ENCODE results near the gene TMSB4X.
"Not testable (repeated sequence)": the region's sequence is repeated elsewhere in the genome, so short reads cannot be mapped to it uniquely, and the experiment has no call there.

Gene TMSB4X

DNA sequence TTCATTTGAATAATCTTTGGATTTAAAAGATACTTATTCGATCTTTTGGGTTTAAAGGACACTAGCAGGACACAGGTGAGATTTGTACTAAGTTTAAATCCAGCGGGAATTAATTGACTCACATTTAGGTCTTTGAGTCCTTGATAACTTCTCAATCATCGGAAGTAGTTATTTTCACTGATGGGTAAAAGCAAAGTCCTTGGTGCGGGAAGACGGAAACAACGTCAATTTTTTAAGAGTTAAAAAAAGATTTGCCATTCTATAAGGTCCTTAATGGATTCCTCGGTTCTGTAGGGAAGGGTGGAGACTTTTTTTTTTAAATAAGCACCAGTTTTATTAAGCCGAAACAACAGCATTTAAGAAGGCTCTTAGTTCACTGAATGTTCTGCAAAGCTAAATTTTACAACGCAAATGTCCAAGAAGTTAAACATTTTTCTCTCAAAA, 2.9 kb downstream of the TMSB4X start:
- H3K4me1 Mint-ChIP-seq (ENCODE audit: low read depth): peaks cover 61% of the 10 kb centered on the region
- no peaks in the 10 kb centered on the region for H3K9me3 Mint-ChIP-seq
- H3K27ac Mint-ChIP-seq: peak overlapping the region; percentile 95
- H3K36me3 Mint-ChIP-seq (ENCODE audit: low read depth): peaks cover 38% of the 10 kb centered on the region
- no peaks in the 10 kb centered on the region for H3K27me3 Mint-ChIP-seq
- peak overlapping the region; percentile 94 for H3K4me3 Mint-ChIP-seq

DNA sequence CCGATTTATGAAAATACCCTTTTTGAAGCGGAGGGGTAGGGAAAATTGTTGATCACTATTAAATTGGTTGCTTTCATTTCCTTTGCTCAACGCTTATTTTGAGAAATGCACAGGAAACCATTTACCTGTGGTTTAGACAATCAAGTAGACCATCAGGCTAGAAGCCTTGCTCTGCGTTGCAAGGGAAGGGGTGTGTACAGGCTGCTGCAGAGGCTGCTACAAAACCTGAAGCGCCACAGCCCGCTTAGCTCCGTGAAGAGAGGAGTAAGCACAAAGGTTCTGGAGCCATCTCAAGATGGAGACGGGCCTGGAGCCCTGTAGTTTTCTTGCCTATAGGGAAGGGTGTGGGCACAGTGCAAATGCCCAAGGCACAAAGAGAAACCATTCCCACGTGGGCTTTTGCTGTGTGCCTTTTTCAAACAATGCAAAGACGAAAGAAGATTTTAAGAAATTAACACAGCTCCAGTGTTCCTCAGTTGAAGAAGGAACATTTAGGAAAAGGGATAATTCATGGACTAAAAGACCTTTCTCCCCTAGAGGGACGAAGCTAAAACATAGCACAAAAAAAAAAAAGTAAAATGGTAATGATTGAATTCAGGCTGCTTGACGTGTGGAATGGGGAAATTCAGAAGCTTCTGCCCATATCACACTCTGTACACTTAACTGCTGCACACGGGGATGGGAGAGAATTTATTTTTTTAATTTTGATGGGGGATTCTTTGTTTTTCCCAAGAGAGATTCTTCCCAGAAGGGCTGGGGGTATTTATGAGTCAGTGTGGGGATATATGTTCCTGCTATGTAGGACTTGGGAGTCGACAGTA, 3.5 kb downstream of the TMSB4X start:
- no peaks in the 10 kb centered on the region for H3K9me3 Mint-ChIP-seq
- peaks cover 38% of the 10 kb centered on the region for H3K36me3 Mint-ChIP-seq (ENCODE audit: low read depth)
- H3K27ac Mint-ChIP-seq: peak overlapping the region; percentile 95
- H3K27me3 Mint-ChIP-seq: no peaks in the 10 kb centered on the region
- peaks cover 61% of the 10 kb centered on the region for H3K4me1 Mint-ChIP-seq (ENCODE audit: low read depth)
- H3K4me3 Mint-ChIP-seq: peak overlapping the region; percentile 94

DNA sequence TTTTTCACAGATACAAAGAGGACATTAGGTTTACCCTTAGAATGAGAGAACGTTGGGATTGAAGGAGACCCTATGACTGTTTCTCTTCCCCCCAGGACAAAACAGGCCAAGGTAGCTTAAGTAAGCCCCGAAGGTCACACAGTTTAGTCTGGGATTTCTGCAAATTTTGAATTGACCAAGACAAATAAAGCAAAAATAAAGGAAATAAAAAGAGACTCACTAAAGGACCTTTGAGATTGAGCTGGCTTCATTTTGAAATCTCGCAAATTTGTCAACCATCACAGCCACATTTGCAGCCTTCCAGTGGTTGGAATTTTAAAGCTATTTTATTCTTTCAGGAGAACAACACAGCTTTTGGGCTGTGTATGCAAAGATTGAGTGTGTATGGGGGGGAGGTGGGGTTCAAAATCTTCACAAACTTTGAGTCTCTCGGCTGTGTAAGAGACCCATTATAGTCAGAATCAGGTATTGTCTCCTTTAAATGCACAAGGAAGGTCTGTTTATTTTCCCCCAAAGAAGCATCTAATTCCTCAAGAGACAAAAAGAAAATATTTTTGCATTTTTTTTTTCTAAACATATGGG, 4.2 kb downstream of the TMSB4X start:
- peaks cover 64% of the 10 kb centered on the region for H3K4me1 Mint-ChIP-seq (ENCODE audit: low read depth)
- peak overlapping the region; percentile 95 for H3K27ac Mint-ChIP-seq
- H3K4me3 Mint-ChIP-seq: peak overlapping the region; percentile 94
- no peaks in the 10 kb centered on the region for H3K27me3 Mint-ChIP-seq
- H3K9me3 Mint-ChIP-seq: no peaks in the 10 kb centered on the region
- peaks cover 38% of the 10 kb centered on the region for H3K36me3 Mint-ChIP-seq (ENCODE audit: low read depth)

DNA sequence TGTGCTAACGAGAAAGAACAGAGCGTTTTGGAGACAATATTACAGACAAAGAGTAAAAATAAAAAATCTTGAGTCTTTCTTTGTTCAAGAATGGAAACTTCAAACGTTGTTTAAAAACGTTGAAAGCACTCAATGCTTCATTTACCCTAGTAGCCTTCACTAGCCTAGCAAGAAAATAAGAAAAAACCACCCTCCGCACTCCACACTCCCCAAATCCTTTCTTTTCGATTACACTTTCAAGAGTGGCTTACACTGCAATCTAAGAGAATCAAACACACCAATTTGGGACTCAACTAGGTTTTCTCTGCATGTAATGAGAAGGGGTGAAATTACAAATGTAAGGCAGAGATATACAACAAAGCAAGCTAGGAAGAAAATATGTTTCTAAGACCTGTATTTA, 4.7 kb downstream of the TMSB4X start:
- Mint-ChIP-seq H3K36me3 (ENCODE audit: low read depth) (peaks cover 36% of the 10 kb centered on the region), H3K27ac (peak overlapping the region; percentile 95), H3K27me3 (no peaks in the 10 kb centered on the region), H3K9me3 (no peaks in the 10 kb centered on the region), H3K4me3 (peak overlapping the region; percentile 94), H3K4me1 (ENCODE audit: low read depth) (peaks cover 69% of the 10 kb centered on the region)

DNA sequence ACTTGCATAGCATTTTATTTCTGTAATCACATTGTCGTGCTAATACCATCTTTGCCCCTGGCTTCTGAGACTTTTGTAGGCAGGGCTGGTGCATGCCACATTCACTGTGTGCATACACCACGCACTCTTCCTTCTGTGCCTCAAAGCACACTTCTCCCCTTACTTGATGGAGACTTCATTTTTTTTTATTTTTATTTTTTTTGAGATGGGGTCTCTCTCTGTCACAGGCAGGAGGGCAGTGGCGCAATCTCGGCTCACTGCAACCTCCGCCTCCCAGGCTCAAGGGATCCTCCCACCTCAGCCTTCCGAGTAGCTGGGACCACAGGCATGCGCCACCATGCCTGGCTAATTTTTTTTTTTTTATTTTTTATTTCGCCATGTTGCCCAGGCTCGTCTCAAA, 5.1 kb downstream of the TMSB4X start:
- Mint-ChIP-seq H3K36me3 (ENCODE audit: low read depth) (peaks cover 32% of the 10 kb centered on the region), H3K27ac (peak overlapping the region; percentile 95), H3K4me3 (peak overlapping the region; percentile 94), H3K4me1 (ENCODE audit: low read depth) (peaks cover 73% of the 10 kb centered on the region)
- H3K27me3 Mint-ChIP-seq, H3K9me3 Mint-ChIP-seq: not testable (repeated sequence)

DNA sequence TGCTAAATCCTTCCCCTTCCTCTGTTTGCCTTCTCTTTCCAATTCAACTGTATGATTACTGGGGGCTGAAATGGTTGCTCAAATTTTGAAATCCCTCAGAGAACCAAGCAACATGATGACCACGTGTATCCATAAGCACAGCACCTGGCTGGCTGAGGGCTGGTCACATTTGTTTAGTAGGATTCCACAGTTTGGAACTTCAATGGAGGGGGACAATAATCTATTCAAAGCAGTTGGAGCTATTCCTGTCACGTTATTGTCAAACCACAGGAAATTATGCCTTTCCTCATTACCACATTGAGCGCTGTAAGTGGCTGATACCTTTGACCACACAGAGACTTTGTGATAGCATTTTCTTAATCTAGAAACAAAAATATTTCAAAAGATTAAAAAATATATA, 7.0 kb downstream of the TMSB4X start:
- peaks cover 14% of the 10 kb centered on the region for H3K36me3 Mint-ChIP-seq (ENCODE audit: low read depth)
- peak overlapping the region; percentile 84 for H3K27ac Mint-ChIP-seq
- no peaks in the 10 kb centered on the region for H3K9me3 Mint-ChIP-seq
- peak overlapping the region; percentile 35 for H3K4me3 Mint-ChIP-seq
- peaks cover 91% of the 10 kb centered on the region for H3K4me1 Mint-ChIP-seq (ENCODE audit: low read depth)
- no peaks in the 10 kb centered on the region for H3K27me3 Mint-ChIP-seq

DNA sequence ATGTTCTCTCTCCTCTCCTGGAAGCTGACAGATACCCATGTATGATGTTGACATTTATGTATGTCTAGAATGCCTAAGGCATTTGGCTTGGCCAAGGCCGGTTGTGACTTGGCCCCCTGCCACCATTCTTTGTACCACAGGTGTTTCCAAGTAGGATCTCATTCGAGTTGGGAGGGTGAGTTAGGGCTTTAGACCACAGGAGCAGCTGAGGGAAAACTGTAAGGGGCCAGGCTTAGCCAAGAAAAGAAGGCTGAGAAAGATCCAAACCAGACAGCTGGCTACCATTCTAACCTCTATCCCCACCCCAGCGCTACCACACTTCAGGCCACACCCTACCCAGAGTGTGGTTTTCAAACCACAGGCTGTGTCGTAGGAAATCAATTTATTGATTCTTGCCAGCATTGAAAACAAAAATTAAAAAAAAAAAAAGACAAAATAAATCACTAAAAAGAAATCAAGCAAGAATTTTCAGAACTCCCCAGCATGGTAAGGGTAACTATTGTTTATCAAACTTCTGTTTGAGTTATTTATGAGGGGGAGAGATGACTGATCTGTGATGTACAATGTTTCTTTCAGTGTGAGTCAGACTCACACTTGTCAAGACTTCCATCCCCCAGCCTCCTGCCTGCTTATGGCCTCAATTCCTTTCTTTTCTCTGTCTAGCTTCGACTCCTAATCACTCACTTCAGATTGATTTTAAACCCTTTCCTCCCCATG, 9.9 kb downstream of the TMSB4X start:
- Mint-ChIP-seq H3K9me3 (no peaks in the 10 kb centered on the region), H3K36me3 (ENCODE audit: low read depth) (no peaks in the 10 kb centered on the region), H3K4me3 (peak overlapping the region; percentile 61), H3K27ac (peak overlapping the region; percentile 98), H3K27me3 (no peaks in the 10 kb centered on the region), H3K4me1 (ENCODE audit: low read depth) (peaks cover 85% of the 10 kb centered on the region)

DNA sequence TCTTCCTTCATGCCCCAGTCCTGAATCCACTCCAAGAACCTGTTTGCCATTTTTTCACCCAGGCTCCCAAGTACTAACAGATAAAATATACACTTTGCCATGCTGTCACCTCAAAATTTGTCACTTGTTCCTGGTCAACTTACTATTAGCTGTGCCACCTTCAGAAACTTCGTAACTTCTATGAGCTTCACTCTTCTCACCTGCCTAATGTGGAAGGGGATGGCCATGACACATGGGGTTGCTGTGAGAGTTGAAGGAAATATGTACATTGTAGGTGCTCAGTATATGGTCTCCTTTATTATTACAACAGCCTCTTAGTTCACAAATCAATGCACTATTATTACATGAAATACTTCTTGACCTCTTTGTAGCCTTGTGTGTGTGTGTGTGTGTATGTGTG, 10.4 kb downstream of the TMSB4X start:
- Mint-ChIP-seq H3K4me3 (peak overlapping the region; percentile 61), H3K9me3 (no peaks in the 10 kb centered on the region), H3K36me3 (ENCODE audit: low read depth) (no peaks in the 10 kb centered on the region), H3K27ac (peak overlapping the region; percentile 98), H3K27me3 (no peaks in the 10 kb centered on the region), H3K4me1 (ENCODE audit: low read depth) (peaks cover 84% of the 10 kb centered on the region)

DNA sequence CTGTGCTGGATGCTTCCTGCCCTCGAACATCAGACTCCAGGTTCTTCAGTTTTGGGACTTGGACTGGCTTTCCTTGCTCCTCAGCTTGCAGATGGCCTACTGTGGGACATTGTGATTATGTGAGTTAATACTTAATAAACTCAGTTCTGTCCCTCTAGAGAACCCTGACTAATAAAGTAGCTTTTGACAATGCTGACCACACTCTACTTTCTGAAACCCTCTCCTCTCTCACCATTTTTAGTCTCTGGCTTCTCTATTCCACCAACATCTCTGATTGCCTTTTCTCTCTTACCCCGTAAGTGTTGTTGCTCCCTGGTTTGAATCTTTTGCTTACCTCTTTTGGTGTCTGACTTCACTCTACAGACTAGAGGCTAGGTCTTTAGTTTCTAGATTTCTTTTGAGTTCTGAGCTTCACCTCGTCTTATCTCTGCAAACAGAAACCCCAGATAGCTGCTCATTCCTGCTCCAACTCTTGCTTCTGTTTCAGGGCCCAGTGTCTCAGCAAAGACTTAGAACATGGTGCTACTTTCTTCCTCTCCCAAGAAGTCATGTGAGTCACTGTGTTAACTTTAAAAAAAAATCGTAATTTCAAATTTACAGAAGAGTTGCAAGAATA, 11.4 kb downstream of the TMSB4X start:
- no peaks in the 10 kb centered on the region for H3K9me3 Mint-ChIP-seq
- H3K27me3 Mint-ChIP-seq: no peaks in the 10 kb centered on the region
- H3K4me3 Mint-ChIP-seq: peak overlapping the region; percentile 66
- no peaks in the 10 kb centered on the region for H3K36me3 Mint-ChIP-seq (ENCODE audit: low read depth)
- H3K27ac Mint-ChIP-seq: peak overlapping the region; percentile 98
- H3K4me1 Mint-ChIP-seq (ENCODE audit: low read depth): peaks cover 84% of the 10 kb centered on the region

DNA sequence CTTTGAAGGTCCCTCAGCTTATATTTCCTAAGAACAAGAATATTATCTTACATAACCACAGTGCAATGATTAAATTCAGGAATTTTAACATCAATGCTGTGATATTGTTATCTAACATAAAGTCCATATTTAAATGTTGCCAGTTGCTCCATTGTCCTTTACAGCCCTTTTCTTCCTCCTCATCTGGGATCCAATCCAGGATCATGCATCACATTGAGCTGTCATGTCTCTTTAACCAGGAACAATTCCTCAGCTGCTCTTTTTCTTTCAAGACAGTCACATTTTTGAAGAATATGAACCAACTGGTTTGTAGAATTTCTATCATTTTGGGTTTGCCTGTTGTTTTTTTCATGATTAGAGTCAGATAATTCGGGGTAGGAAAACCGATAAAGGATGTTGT, 12.0 kb downstream of the TMSB4X start:
- Mint-ChIP-seq H3K9me3 (no peaks in the 10 kb centered on the region), H3K27me3 (no peaks in the 10 kb centered on the region), H3K4me1 (ENCODE audit: low read depth) (peaks cover 84% of the 10 kb centered on the region), H3K36me3 (ENCODE audit: low read depth) (no peaks in the 10 kb centered on the region), H3K4me3 (peak overlapping the region; percentile 66), H3K27ac (peak overlapping the region; percentile 98)

DNA sequence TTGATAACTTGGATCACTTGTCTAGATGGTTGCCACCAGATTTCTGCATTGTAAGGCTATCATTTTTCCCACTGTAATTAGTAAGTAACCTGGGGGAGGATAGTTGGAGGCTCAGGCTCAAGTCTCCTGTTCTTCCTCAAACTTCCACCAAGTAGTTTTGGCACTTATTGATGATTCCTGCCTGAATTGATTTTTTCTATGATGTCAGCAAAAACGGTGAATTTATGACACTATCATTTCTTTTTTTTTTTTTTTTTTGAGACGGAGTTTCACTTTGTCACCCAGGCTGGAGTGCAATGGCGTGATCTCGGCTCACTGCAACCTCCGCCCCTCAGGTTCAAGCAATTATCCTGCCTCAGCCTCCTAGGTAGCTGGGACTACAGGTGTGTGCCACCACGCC, 12.4 kb downstream of the TMSB4X start:
- H3K27ac Mint-ChIP-seq: no peak overlapping the region
- H3K27me3 Mint-ChIP-seq: no peaks in the 10 kb centered on the region
- H3K9me3 Mint-ChIP-seq: no peaks in the 10 kb centered on the region
- no peaks in the 10 kb centered on the region for H3K36me3 Mint-ChIP-seq (ENCODE audit: low read depth)
- H3K4me3 Mint-ChIP-seq: peak overlapping the region; percentile 66
- peaks cover 82% of the 10 kb centered on the region for H3K4me1 Mint-ChIP-seq (ENCODE audit: low read depth)

DNA sequence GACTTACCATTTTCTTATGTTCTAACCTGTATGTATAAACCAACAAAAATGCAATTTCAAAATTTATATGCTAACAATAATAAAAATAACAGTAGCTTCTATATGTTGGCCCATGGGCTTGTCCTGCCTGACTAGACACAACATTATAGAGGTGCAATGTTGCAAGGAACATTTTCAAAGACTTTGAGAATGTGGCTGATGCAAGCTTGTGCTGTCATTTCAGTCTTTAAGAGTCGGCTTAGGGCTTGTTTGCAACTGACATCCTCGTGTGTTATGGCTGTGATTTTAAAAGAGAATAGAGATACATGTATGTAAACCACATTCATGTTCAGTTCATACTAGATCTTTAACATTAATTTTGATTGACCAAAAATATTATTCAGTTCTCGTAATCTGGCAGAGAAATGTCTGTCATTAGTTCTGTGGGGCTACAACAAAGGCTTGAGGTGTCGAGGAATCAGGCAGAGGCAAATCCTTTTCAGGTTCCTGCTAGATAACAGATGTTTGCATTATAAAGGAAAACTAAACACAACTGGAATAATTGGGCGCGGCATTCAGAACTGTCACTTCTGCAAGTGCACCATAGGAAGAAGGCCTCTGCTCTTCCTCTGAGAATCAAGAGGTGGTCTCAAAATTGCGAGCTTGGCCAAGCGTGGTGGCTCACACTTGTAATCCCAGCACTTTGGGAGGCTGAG, 13.1 kb downstream of the TMSB4X start:
- Mint-ChIP-seq H3K4me3 (no peak overlapping the region), H3K27ac (no peak overlapping the region), H3K36me3 (ENCODE audit: low read depth) (no peaks in the 10 kb centered on the region), H3K9me3 (no peaks in the 10 kb centered on the region), H3K27me3 (no peaks in the 10 kb centered on the region), H3K4me1 (ENCODE audit: low read depth) (peaks cover 81% of the 10 kb centered on the region)

DNA sequence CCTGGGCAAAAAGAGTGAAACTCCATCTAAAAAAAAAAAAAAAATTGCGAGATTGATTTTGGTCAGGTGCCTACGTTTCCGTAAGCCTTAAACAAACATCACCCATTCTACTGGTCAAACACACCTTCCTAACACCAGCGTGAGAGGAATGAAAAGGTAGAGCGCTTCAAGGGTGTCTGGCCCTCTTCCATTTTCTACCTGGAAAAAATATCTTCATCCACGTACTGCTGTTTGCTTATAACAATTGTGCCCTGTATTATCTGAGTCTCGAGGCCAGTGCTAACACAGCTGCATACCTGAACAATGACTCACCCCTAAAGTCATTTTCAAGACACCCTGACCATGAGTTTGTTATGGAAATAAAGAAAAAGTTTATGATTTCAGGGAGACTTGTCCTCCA, 13.9 kb downstream of the TMSB4X start:
- Mint-ChIP-seq H3K9me3 (no peaks in the 10 kb centered on the region), H3K27me3 (no peaks in the 10 kb centered on the region), H3K4me1 (ENCODE audit: low read depth) (peaks cover 78% of the 10 kb centered on the region)

DNA sequence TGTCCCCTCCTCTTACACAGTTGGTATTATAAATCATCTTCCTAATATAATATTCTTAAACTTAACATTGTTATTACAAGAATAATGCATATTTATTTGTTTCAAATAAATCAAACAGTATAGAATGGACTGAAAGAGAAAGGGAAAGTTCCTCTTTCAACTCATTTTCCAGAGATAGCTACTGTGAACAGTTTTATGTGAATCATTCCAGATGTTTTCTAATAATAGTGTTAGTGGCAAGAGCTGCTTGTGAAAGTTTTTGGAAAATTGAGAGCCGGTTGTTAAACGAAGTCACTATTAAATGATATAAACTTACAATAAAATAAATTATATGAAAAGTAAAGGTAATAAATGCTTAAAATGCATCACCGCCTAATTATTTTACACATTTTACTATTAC, 14.6 kb downstream of the TMSB4X start:
- H3K27me3 Mint-ChIP-seq: no peaks in the 10 kb centered on the region
- H3K9me3 Mint-ChIP-seq: no peaks in the 10 kb centered on the region
- H3K4me3 Mint-ChIP-seq: no peak overlapping the region
- H3K4me1 Mint-ChIP-seq (ENCODE audit: low read depth): peaks cover 73% of the 10 kb centered on the region
- H3K27ac Mint-ChIP-seq: no peak overlapping the region
- no peaks in the 10 kb centered on the region for H3K36me3 Mint-ChIP-seq (ENCODE audit: low read depth)

More for the DNA sequence above, 13.9 kb downstream of the TMSB4X start:
- Mint-ChIP-seq H3K36me3 (ENCODE audit: low read depth) (no peaks in the 10 kb centered on the region), H3K4me3 (no peak overlapping the region), H3K27ac (no peak overlapping the region)
